PC-9 (cell line): ENCODE results near the gene LRRC28.

Experiments
- CTCF ChIP-seq: fragments of 200-600 bp; sonication (generic); conservative IDR thresholded peaks from 2 replicates; pipeline ENCODE4 v1.6.1; 2017; ENCODE audit warnings: mixed run types, antibody characterized with exemption, mild to moderate bottlenecking, moderate library complexity
- EZH2 ChIP-seq: fragments of 200-600 bp; sonication (generic); IDR thresholded peaks from 2 replicates; pipeline ENCODE4 v1.8.0; 2017; ENCODE audit warnings: antibody characterized with exemption, low read depth

- no peak for TF ChIP-seq CTCF
- no peak for TF ChIP-seq EZH2
These were observed 40.9 kb upstream of the LRRC28 start for GRCh38 chr15:99210334-99210733.
